ENCODE results near the gene IL1RAPL1.

Gene IL1RAPL1

GRCh38 chrX:29275928-29276327 is 688.7 kb downstream of the IL1RAPL1 start:
- Histone ChIP-seq H3K9ac (ENCODE audit: insufficient read length, low read depth) (no peak overlapping the region), H3K4me3 (ENCODE audit: insufficient read length, low read depth) (no peak overlapping the region), H3K4me1 (ENCODE audit: insufficient read depth, insufficient read length) (no peaks in the 10 kb centered on the region), H3K36me3 (ENCODE audit: insufficient read depth, insufficient read length, low read length) (no peaks in the 10 kb centered on the region), H3K9me3 (ENCODE audit: insufficient read depth, low read length) (no peaks in the 10 kb centered on the region), H3K27me3 (ENCODE audit: insufficient read depth, insufficient read length) (no peaks in the 10 kb centered on the region)
- DNase-seq (ENCODE audit: low read depth, low spot score) = no peak
- TF ChIP-seq SUZ12 (IDR thresholded peaks at IDR 0.05; ENCODE audit: extremely low read depth, insufficient read depth, insufficient read length) (no peak), ZNF274 (IDR thresholded peaks at IDR 0.05; ENCODE audit: low read depth, low read length) (no peak), YY1 (IDR thresholded peaks at IDR 0.05; ENCODE audit: insufficient read depth, insufficient read length) (no peak)

- Histone ChIP-seq H3K9ac (ENCODE audit: insufficient read length, low read depth) (no peak overlapping the region), H3K27me3 (ENCODE audit: insufficient read depth, insufficient read length) (no peaks in the 10 kb centered on the region), H3K36me3 (ENCODE audit: insufficient read depth, insufficient read length, low read length) (no peaks in the 10 kb centered on the region), H3K4me3 (ENCODE audit: insufficient read length, low read depth) (no peak overlapping the region), H3K9me3 (ENCODE audit: insufficient read depth, low read length) (no peaks in the 10 kb centered on the region), H3K4me1 (ENCODE audit: insufficient read depth, insufficient read length) (no peaks in the 10 kb centered on the region)
- TF ChIP-seq SUZ12 (IDR thresholded peaks at IDR 0.05; ENCODE audit: extremely low read depth, insufficient read depth, insufficient read length) (no peak), YY1 (IDR thresholded peaks at IDR 0.05; ENCODE audit: insufficient read depth, insufficient read length) (no peak), ZNF274 (IDR thresholded peaks at IDR 0.05; ENCODE audit: low read depth, low read length) (no peak)
- no peak for DNase-seq (ENCODE audit: low read depth, low spot score)
Observed at GRCh38 chrX:29281078-29281742, 694.0 kb downstream of the IL1RAPL1 start.

GRCh38 chrX:29285664-29286063 is 698.4 kb downstream of the IL1RAPL1 start:
- Histone ChIP-seq H3K36me3 (ENCODE audit: insufficient read depth, insufficient read length, low read length) (no peaks in the 10 kb centered on the region), H3K9ac (ENCODE audit: insufficient read length, low read depth) (no peak overlapping the region), H3K4me1 (ENCODE audit: insufficient read depth, insufficient read length) (no peaks in the 10 kb centered on the region), H3K4me3 (ENCODE audit: insufficient read length, low read depth) (no peak overlapping the region), H3K27me3 (ENCODE audit: insufficient read depth, insufficient read length) (no peaks in the 10 kb centered on the region), H3K9me3 (ENCODE audit: insufficient read depth, low read length) (no peaks in the 10 kb centered on the region)
- TF ChIP-seq SUZ12 (IDR thresholded peaks at IDR 0.05; ENCODE audit: extremely low read depth, insufficient read depth, insufficient read length) (no peak), ZNF274 (IDR thresholded peaks at IDR 0.05; ENCODE audit: low read depth, low read length) (no peak), YY1 (IDR thresholded peaks at IDR 0.05; ENCODE audit: insufficient read depth, insufficient read length) (no peak)
- no peak for DNase-seq (ENCODE audit: low read depth, low spot score)

- Histone ChIP-seq H3K9ac (ENCODE audit: insufficient read length, low read depth) (no peak overlapping the region), H3K9me3 (ENCODE audit: insufficient read depth, low read length) (no peaks in the 10 kb centered on the region; the same call in 1 of the 2 replicates), H3K27me3 (ENCODE audit: insufficient read depth, insufficient read length) (no peaks in the 10 kb centered on the region), H3K4me1 (ENCODE audit: insufficient read depth, insufficient read length) (no peaks in the 10 kb centered on the region), H3K4me3 (ENCODE audit: insufficient read length, low read depth) (no peak overlapping the region), H3K36me3 (ENCODE audit: insufficient read depth, insufficient read length, low read length) (no peaks in the 10 kb centered on the region)
- TF ChIP-seq YY1 (IDR thresholded peaks at IDR 0.05; ENCODE audit: insufficient read depth, insufficient read length) (no peak), SUZ12 (IDR thresholded peaks at IDR 0.05; ENCODE audit: extremely low read depth, insufficient read depth, insufficient read length) (no peak), ZNF274 (IDR thresholded peaks at IDR 0.05; ENCODE audit: low read depth, low read length) (no peak)
- no peak for DNase-seq (ENCODE audit: low read depth, low spot score)
Observed at GRCh38 chrX:29295987-29296680, 708.9 kb downstream of the IL1RAPL1 start.

- H3K9ac ChIP-seq (ENCODE audit: insufficient read length, low read depth) = no peak overlapping the region
- no peak overlapping the region for H3K4me3 ChIP-seq (ENCODE audit: insufficient read length, low read depth)
- TF ChIP-seq ZNF274 (IDR thresholded peaks at IDR 0.05; ENCODE audit: low read depth, low read length) (no peak), YY1 (IDR thresholded peaks at IDR 0.05; ENCODE audit: insufficient read depth, insufficient read length) (no peak), SUZ12 (IDR thresholded peaks at IDR 0.05; ENCODE audit: extremely low read depth, insufficient read depth, insufficient read length) (no peak)
- H3K27me3 ChIP-seq (ENCODE audit: insufficient read depth, insufficient read length) = no peaks in the 10 kb centered on the region
- DNase-seq (ENCODE audit: low read depth, low spot score) = peak; percentile 32
- H3K36me3 ChIP-seq (ENCODE audit: insufficient read depth, insufficient read length, low read length) = no peaks in the 10 kb centered on the region
- H3K9me3 ChIP-seq (ENCODE audit: insufficient read depth, low read length) = no peaks in the 10 kb centered on the region; the same call in 1 of the 2 replicates
- H3K4me1 ChIP-seq (ENCODE audit: insufficient read depth, insufficient read length) = no peaks in the 10 kb centered on the region
Observed at GRCh38 chrX:29297171-29297800, 710.0 kb downstream of the IL1RAPL1 start.

GRCh38 chrX:29299684-29300083 is 712.4 kb downstream of the IL1RAPL1 start:
- no peak overlapping the region for H3K4me3 ChIP-seq (ENCODE audit: insufficient read length, low read depth)
- no peaks in the 10 kb centered on the region for H3K4me1 ChIP-seq (ENCODE audit: insufficient read depth, insufficient read length)
- H3K27me3 ChIP-seq (ENCODE audit: insufficient read depth, insufficient read length) = no peaks in the 10 kb centered on the region
- no peak for DNase-seq (ENCODE audit: low read depth, low spot score)
- TF ChIP-seq YY1 (IDR thresholded peaks at IDR 0.05; ENCODE audit: insufficient read depth, insufficient read length) = no peak
- no peak for TF ChIP-seq SUZ12 (IDR thresholded peaks at IDR 0.05; ENCODE audit: extremely low read depth, insufficient read depth, insufficient read length)
- TF ChIP-seq ZNF274 (IDR thresholded peaks at IDR 0.05; ENCODE audit: low read depth, low read length) = no peak
- H3K36me3 ChIP-seq (ENCODE audit: insufficient read depth, insufficient read length, low read length) = no peaks in the 10 kb centered on the region
- no peak overlapping the region for H3K9ac ChIP-seq (ENCODE audit: insufficient read length, low read depth)
- H3K9me3 ChIP-seq (ENCODE audit: insufficient read depth, low read length) = no peaks in the 10 kb centered on the region; the same call in 1 of the 2 replicates

- TF ChIP-seq SUZ12 (IDR thresholded peaks at IDR 0.05; ENCODE audit: extremely low read depth, insufficient read depth, insufficient read length) = no peak
- TF ChIP-seq YY1 (IDR thresholded peaks at IDR 0.05; ENCODE audit: insufficient read depth, insufficient read length) = no peak
- TF ChIP-seq ZNF274 (IDR thresholded peaks at IDR 0.05; ENCODE audit: low read depth, low read length) = no peak
- Histone ChIP-seq H3K36me3 (ENCODE audit: insufficient read depth, insufficient read length, low read length) (no peaks in the 10 kb centered on the region), H3K4me1 (ENCODE audit: insufficient read depth, insufficient read length) (no peaks in the 10 kb centered on the region), H3K9me3 (ENCODE audit: insufficient read depth, low read length) (peaks cover 15% of the 10 kb centered on the region; the same call in 1 of the 2 replicates), H3K4me3 (ENCODE audit: insufficient read length, low read depth) (no peak overlapping the region), H3K9ac (ENCODE audit: insufficient read length, low read depth) (no peak overlapping the region), H3K27me3 (ENCODE audit: insufficient read depth, insufficient read length) (no peaks in the 10 kb centered on the region)
- DNase-seq (ENCODE audit: low read depth, low spot score) = peak; percentile 8
Observed at GRCh38 chrX:29308726-29309125, 721.5 kb downstream of the IL1RAPL1 start.

Measured in NT2/D1 (cell line).